Stomach (tissue), 4 donors: ENCODE data around the gene FAHD2B.
"Not testable (repeated sequence)": the region's sequence is repeated elsewhere in the genome, so short reads cannot be mapped to it uniquely, and the experiment has no call there.

Source experiments
- CTCF ChIP-seq, 7 experiments: fragments of 450-650 bp in 4 of 7; fragments of 200-600 bp in 3 of 7; sonication (generic) in 3 of 7; IDR thresholded peaks; one replicate each; pipeline ENCODE4 v1.5.1; 2016 to 2019; ENCODE audit warnings: antibody characterized with exemption in 7 of 7, control low read depth in 2 of 7, mild to moderate bottlenecking in 1 of 7
- EP300 ChIP-seq: sonication (generic); formaldehyde crosslinking; IDR thresholded peaks from one replicate; pipeline ENCODE4 v1.6.1; 2017; ENCODE audit warnings: antibody characterized with exemption
- POLR2A ChIP-seq, 4 donors: fragments of 450-650 bp; IDR thresholded peaks; one replicate each; pipeline ENCODE4 v1.6.1; 2016; ENCODE audit warnings: antibody characterized with exemption in 4 of 4, control low read depth in 2 of 4, mild to moderate bottlenecking in 1 of 4, moderate library complexity in 1 of 4

GRCh38 chr2:97082206-97082605, 12.5 kb downstream of the FAHD2B start:
- TF ChIP-seq CTCF (IDR thresholded peaks at IDR 0.05); POLR2A (IDR thresholded peaks at IDR 0.05); EP300: not testable (repeated sequence)
